ENCODE data around the gene TBC1D22A.

GRCh38 chr22:46971099-46971763 is 208.8 kb downstream of the TBC1D22A start:
- TF ChIP-seq CTCF (IDR thresholded peaks at IDR 0.05) = no peak
- no peak for TF ChIP-seq POLR2A (IDR thresholded peaks at IDR 0.05)

All from transverse colon (tissue), 3 donors.